OCI-LY1 (cell line): Measurements from ENCODE around the gene SHISA4.

Experiments used
- H2AFZ ChIP-seq: fragments of 200-600 bp; sonication (generic), shearing (Covaris generic); 2 replicates; pipeline ENCODE4 v1.6.0; 2014; ENCODE audit warnings: antibody characterized with exemption, mild to moderate bottlenecking, low read length
- H3F3A ChIP-seq: fragments of 200-600 bp; sonication (generic), shearing (Covaris generic); 2 replicates; pipeline ENCODE4 v1.6.0; 2014; ENCODE audit warnings: mild to moderate bottlenecking, antibody characterized with exemption, low read length, moderate library complexity; ENCODE audit not compliant: insufficient read depth
- H3K27ac ChIP-seq: fragments of 200-600 bp; sonication (generic); 2 replicates; pipeline ENCODE4 v1.5.1; 2014; ENCODE audit warnings: low read length, mixed run types, mild to moderate bottlenecking, low read depth; ENCODE audit not compliant: poor library complexity, severe bottlenecking
- H3K27me3 ChIP-seq: fragments of 200-600 bp; sonication (generic); 2 replicates; pipeline ENCODE4 v1.6.0; 2014; ENCODE audit warnings: antibody characterized with exemption, mild to moderate bottlenecking, low read length, moderate library complexity; ENCODE audit not compliant: insufficient read depth
- H3K36me3 ChIP-seq: fragments of 200-600 bp; sonication (generic); 2 replicates; pipeline ENCODE4 v1.6.1; 2014; ENCODE audit warnings: mild to moderate bottlenecking, antibody characterized with exemption, low read length, moderate library complexity, mixed read lengths; ENCODE audit not compliant: insufficient read depth
- H3K4me1 ChIP-seq: fragments of 200-600 bp; sonication (generic); 2 replicates; pipeline ENCODE4 v1.5.1; 2014; ENCODE audit warnings: mild to moderate bottlenecking, low read length, moderate library complexity; ENCODE audit not compliant: insufficient read depth, severe bottlenecking
- H3K4me2 ChIP-seq: fragments of 200-600 bp; sonication (generic), shearing (Covaris generic); 2 replicates; pipeline ENCODE4 v1.6.1; 2014; ENCODE audit warnings: low read length
- H3K4me3 ChIP-seq: fragments of 200-600 bp; sonication (generic); 2 replicates; pipeline ENCODE4 v1.5.1; 2014; ENCODE audit warnings: low read length, low read depth, mild to moderate bottlenecking, mixed read lengths; ENCODE audit not compliant: poor library complexity, severe bottlenecking
- H3K79me2 ChIP-seq: fragments of 200-600 bp; shearing (Covaris generic); 2 replicates; pipeline ENCODE4 v1.6.1; 2016; ENCODE audit warnings: mixed run types, low read length, mixed read lengths; ENCODE audit not compliant: insufficient read depth
- H3K9ac ChIP-seq: fragments of 200-600 bp; sonication (generic), shearing (Covaris generic); 2 replicates; pipeline ENCODE4 v1.6.1; 2014; ENCODE audit warnings: mild to moderate bottlenecking, low read length, mixed read lengths
- H3K9me2 ChIP-seq: fragments of 200-600 bp; sonication (generic), shearing (Covaris generic); 2 replicates; pipeline ENCODE4 v1.6.1; 2014; ENCODE audit warnings: low read depth, mild to moderate bottlenecking, low read length, mixed read lengths
- H3K9me3 ChIP-seq: fragments of 200-600 bp; shearing (Covaris generic); 2 replicates; pipeline ENCODE4 v1.6.1; 2014; ENCODE audit warnings: low read length, mixed read lengths
- H4K20me1 ChIP-seq: fragments of 200-600 bp; sonication (generic), shearing (Covaris generic); 2 replicates; pipeline ENCODE4 v1.6.0; 2016; ENCODE audit warnings: mild to moderate bottlenecking, low read length; ENCODE audit not compliant: insufficient read depth
- CTCF ChIP-seq: fragments of 200-600 bp; sonication (generic), shearing (Covaris generic); IDR thresholded peaks from 2 replicates; pipeline ENCODE4 v1.5.1; 2017; ENCODE audit warnings: mild to moderate bottlenecking, antibody characterized with exemption, low read length, moderate library complexity, mixed read lengths
- EZH2 ChIP-seq: fragments of 200-600 bp; sonication (generic), shearing (Covaris generic); IDR thresholded peaks from 2 replicates; pipeline ENCODE4 v1.8.0; 2017; ENCODE audit warnings: borderline replicate concordance, mixed run types, mild to moderate bottlenecking, antibody characterized with exemption, low read length, moderate library complexity, mixed read lengths

SHISA4 gene

GRCh38 chr1:201918343-201918742 lies 29.6 kb downstream of the SHISA4 start:
- Histone ChIP-seq H3K4me3 (no peak overlapping the region), H3K27me3 (no peaks in the 10 kb centered on the region), H3K79me2 (no peaks in the 10 kb centered on the region), H3K36me3 (no peaks in the 10 kb centered on the region; the same call in 1 of the 2 replicates), H3K27ac (no peak overlapping the region), H2AFZ (no peak overlapping the region), H4K20me1 (no peaks in the 10 kb centered on the region), H3K4me1 (no peaks in the 10 kb centered on the region), H3F3A (no peaks in the 10 kb centered on the region), H3K9ac (no peak overlapping the region), H3K9me2 (no peaks in the 10 kb centered on the region), H3K4me2 (no peak overlapping the region), H3K9me3 (no peaks in the 10 kb centered on the region)
- TF ChIP-seq CTCF (no peak), EZH2 (no peak)

GRCh38 chr1:201921952-201922558 lies 33.4 kb downstream of the SHISA4 start:
- Histone ChIP-seq H3K9ac (no peak overlapping the region), H3K27ac (no peak overlapping the region), H3F3A (no peaks in the 10 kb centered on the region), H3K4me2 (no peak overlapping the region), H3K4me1 (no peaks in the 10 kb centered on the region), H3K36me3 (no peaks in the 10 kb centered on the region; the same call in 1 of the 2 replicates), H3K9me3 (no peaks in the 10 kb centered on the region), H3K9me2 (no peaks in the 10 kb centered on the region), H3K4me3 (no peak overlapping the region), H3K79me2 (no peaks in the 10 kb centered on the region), H2AFZ (no peak overlapping the region), H3K27me3 (no peaks in the 10 kb centered on the region), H4K20me1 (no peaks in the 10 kb centered on the region)
- TF ChIP-seq CTCF (no peak), EZH2 (no peak)

- H3K27ac ChIP-seq, result no peak overlapping the region
- H3K4me3 ChIP-seq, result no peak overlapping the region
- H3K9me3 ChIP-seq, result no peaks in the 10 kb centered on the region
- no peak overlapping the region for H2AFZ ChIP-seq
- no peaks in the 10 kb centered on the region for H3K9me2 ChIP-seq
- H3K9ac ChIP-seq, result no peak overlapping the region
- TF ChIP-seq CTCF (no peak), EZH2 (no peak)
- no peak overlapping the region for H3K4me2 ChIP-seq
- H3K4me1 ChIP-seq, result no peaks in the 10 kb centered on the region
- no peaks in the 10 kb centered on the region; the same call in 1 of the 2 replicates for H3K36me3 ChIP-seq
- no peaks in the 10 kb centered on the region for H3F3A ChIP-seq
- H3K79me2 ChIP-seq, result no peaks in the 10 kb centered on the region
- H3K27me3 ChIP-seq, result peaks cover 7% of the 10 kb centered on the region; the same call in 1 of the 2 replicates
- no peaks in the 10 kb centered on the region for H4K20me1 ChIP-seq
These were observed 36.5 kb downstream of the SHISA4 start for GRCh38 chr1:201925301-201925567.
